NCI-H1092 (cell line): ENCODE data around the gene LMO7.
"Not testable (repeated sequence)": the region's sequence is repeated elsewhere in the genome, so short reads cannot be mapped to it uniquely, and the experiment has no call there.

Source experiments
- DNase-seq: peaks from one replicate; lab custom pipeline; 2025; lab: John Stamatoyannopoulos, UW

Gene LMO7

GRCh38 chr13:75647126-75647784 lies 11.1 kb downstream of the LMO7 start:
- DNase-seq, result no peak

- DNase-seq, result no peak
Measured at GRCh38 chr13:75648446-75648845, 12.3 kb downstream of the LMO7 start.

GRCh38 chr13:75651013-75651412 lies 14.9 kb downstream of the LMO7 start:
- DNase-seq, result no peak

GRCh38 chr13:75652726-75653125 lies 16.6 kb downstream of the LMO7 start:
- no peak for DNase-seq

- DNase-seq, result no peak
Measured at GRCh38 chr13:75656425-75656989, 20.4 kb downstream of the LMO7 start.

- DNase-seq, result no peak
Measured at GRCh38 chr13:75657111-75657510, 21.0 kb downstream of the LMO7 start.

GRCh38 chr13:75660694-75661093 lies 24.6 kb downstream of the LMO7 start:
- no peak for DNase-seq

- DNase-seq, result no peak
Measured at GRCh38 chr13:75661443-75661842, 25.3 kb downstream of the LMO7 start.

GRCh38 chr13:75666646-75667351 lies 30.7 kb downstream of the LMO7 start:
- no peak for DNase-seq

GRCh38 chr13:75669706-75670105 lies 33.6 kb downstream of the LMO7 start:
- DNase-seq, result no peak

GRCh38 chr13:75670496-75670895 lies 34.4 kb downstream of the LMO7 start:
- DNase-seq, result no peak

GRCh38 chr13:75675421-75675820 lies 39.3 kb downstream of the LMO7 start:
- no peak for DNase-seq

GRCh38 chr13:75679459-75679858 lies 43.3 kb downstream of the LMO7 start:
- DNase-seq, result no peak

- DNase-seq, result not testable (repeated sequence)
Measured at GRCh38 chr13:75680251-75680650, 44.1 kb downstream of the LMO7 start.

- no peak for DNase-seq
Measured at GRCh38 chr13:75682326-75682725, 46.2 kb downstream of the LMO7 start.

- DNase-seq, result peak; percentile 73
Measured at GRCh38 chr13:75685239-75685697, 49.1 kb downstream of the LMO7 start.

GRCh38 chr13:75687150-75687763 lies 51.1 kb downstream of the LMO7 start:
- no peak for DNase-seq

GRCh38 chr13:75689686-75690085 lies 53.6 kb downstream of the LMO7 start:
- DNase-seq, result no peak

- no peak for DNase-seq
Measured at GRCh38 chr13:75690607-75691006, 54.5 kb downstream of the LMO7 start.

- no peak for DNase-seq
Measured at GRCh38 chr13:75691183-75691582, 55.1 kb downstream of the LMO7 start.

GRCh38 chr13:75693227-75693626 lies 57.1 kb downstream of the LMO7 start:
- no peak for DNase-seq

GRCh38 chr13:75694722-75695121 lies 58.6 kb downstream of the LMO7 start:
- DNase-seq, result no peak

- DNase-seq, result peak; percentile 54
Measured at GRCh38 chr13:75695908-75696307, 59.8 kb downstream of the LMO7 start.
